CD4-positive, alpha-beta T cell (primary cell): Measurements from ENCODE around the gene OBI1. TPM values are rescaled to one million over a fixed set of nuclear protein-coding genes. Genes with fewer than 3 reads are reported as not detected.

ENCODE experiments used
- ATAC-seq: fragments of 200-7000 bp; cut with Tn5 transposase; one replicate; pipeline ENCODE4 v1.10.0; 2022; ENCODE audit warnings: mild to moderate bottlenecking; ENCODE audit not compliant: poor library complexity
- CTCF ChIA-PET: fragments of 350-600 bp; sonication (Branson Sonifier 250); formaldehyde crosslinking; loops from one replicate; lab custom pipeline; 2021; ENCODE audit warnings: antibody characterized with exemption, inconsistent platforms; lab: Charles Lee
- POLR2A ChIA-PET: fragments of 350-600 bp; sonication (Branson Sonifier 250); formaldehyde crosslinking; loops from one replicate; lab custom pipeline; 2021; ENCODE audit warnings: antibody characterized with exemption, inconsistent platforms; lab: Charles Lee
- DNase-seq, 14 experiments: peaks; one replicate each; pipeline ENCODE4 v3.0.0-alpha.2; 2013 to 2020; ENCODE audit warnings: mixed read lengths in 2 of 14
- H3K27ac ChIP-seq, 2 donors: one replicate each; pipeline versions ENCODE4 v1.5.1 to v1.7.0; 2013; ENCODE audit warnings: low read length in 2 of 2, low read depth in 1 of 2, mild to moderate bottlenecking in 1 of 2
- H3K27me3 ChIP-seq, 2 experiments: 1 replicate in 1 of 2; 2 replicates in 1 of 2; pipeline versions ENCODE4 v1.6.1 to v1.7.0; 2013; ENCODE audit warnings: low read length in 2 of 2, control low read depth in 1 of 2, mild to moderate bottlenecking in 1 of 2, moderate library complexity in 1 of 2; ENCODE audit not compliant: insufficient read depth in 2 of 2, control insufficient read depth in 1 of 2
- H3K36me3 ChIP-seq: one replicate; pipeline ENCODE4 v1.6.1; 2013; ENCODE audit warnings: low read length, control low read depth; ENCODE audit not compliant: insufficient read depth
- H3K4me1 ChIP-seq: one replicate; pipeline ENCODE4 v1.6.1; 2013; ENCODE audit warnings: low read length, control low read depth; ENCODE audit not compliant: insufficient read depth
- H3K4me3 ChIP-seq: one replicate; pipeline ENCODE4 v1.5.1; 2013; ENCODE audit warnings: mild to moderate bottlenecking, low read length, moderate library complexity
- H3K9me3 ChIP-seq, 2 experiments: 1 replicate in 1 of 2; 2 replicates in 1 of 2; pipeline versions ENCODE4 v1.6.1 to v1.7.0; 2013; ENCODE audit warnings: low read length in 2 of 2, mild to moderate bottlenecking in 2 of 2, control low read depth in 1 of 2, moderate library complexity in 1 of 2; ENCODE audit not compliant: control insufficient read depth in 1 of 2, insufficient read depth in 1 of 2
- H3K27ac Mint-ChIP-seq: one replicate; pipeline ENCODE4 v1.8.0; 2020; ENCODE audit warnings: mixed read lengths
- H3K27me3 Mint-ChIP-seq: one replicate; pipeline ENCODE4 v1.8.0; 2021; ENCODE audit warnings: mixed read lengths
- H3K36me3 Mint-ChIP-seq: one replicate; pipeline ENCODE4 v1.8.0; 2021; ENCODE audit warnings: low read depth, mixed read lengths
- H3K4me1 Mint-ChIP-seq: one replicate; pipeline ENCODE4 v1.8.0; 2021; ENCODE audit warnings: low read depth, mixed read lengths
- H3K4me3 Mint-ChIP-seq: one replicate; pipeline ENCODE4 v1.8.0; 2020; ENCODE audit warnings: mild to moderate bottlenecking, mixed read lengths
- H3K9me3 Mint-ChIP-seq: one replicate; pipeline ENCODE4 v1.8.0; 2020; ENCODE audit warnings: mixed read lengths
- CTCF ChIP-seq: fragments of 200-600 bp; IDR thresholded peaks from one replicate; pipeline ENCODE4 v1.8.0; 2022; ENCODE audit warnings: antibody characterized with exemption, mild to moderate bottlenecking
- intact Hi-C, 2 experiments: fragments of 100-400 bp; cut with DNase I in 1 of 2; cut with micrococcal nuclease in 1 of 2; formaldehyde crosslinking; loops; one replicate each; pipeline versions ENCODE4 v1.15.1 to v1.9.0; 2023 to 2025; cut with DNase I, micrococcal nuclease
- total RNA-seq, 174 experiments: library from RNA in 2 of 174; stranded (reverse) in 2 of 174; gene quantifications; one replicate each; pipeline ENCODE4 v1.2.3 and lab custom pipeline; 2021 to 2026

OBI1 gene
- total RNA-seq, 2 experiments from 2014 or later: 2.6 TPM

GRCh38 chr13:78566631-78567030, 92.3 kb downstream of the OBI1 start:
- DNase-seq (no peak), ATAC-seq (no peak)
- Histone ChIP-seq H3K27me3 (peaks cover 2 to 11% of the 10 kb centered on the region in 2 experiments), H3K9me3 (no peaks in the 10 kb centered on the region), H3K27ac (no peak overlapping the region), H3K36me3 (no peaks in the 10 kb centered on the region), H3K4me3 (no peak overlapping the region), H3K4me1 (no peaks in the 10 kb centered on the region)
- ChIA-PET CTCF (no interaction called here), POLR2A (no interaction called here)
- TF ChIP-seq CTCF: no peak
- Mint-ChIP-seq H3K4me1 (no peaks in the 10 kb centered on the region), H3K27ac (no peak overlapping the region), H3K4me3 (no peak overlapping the region), H3K9me3 (no peaks in the 10 kb centered on the region), H3K27me3 (peaks cover 62% of the 10 kb centered on the region), H3K36me3 (no peaks in the 10 kb centered on the region)
- intact Hi-C loops: no loop called here

Other genes starting within 250 kb of the OBI1 start
- under 1 TPM; 0.11 to 0.14 TPM for gene POU4F1, start 55.6 kb downstream of the OBI1 start, total RNA-seq